ENCODE results near the gene RMC1. TPM values are rescaled to one million over a fixed set of nuclear protein-coding genes. Genes with fewer than 3 reads are reported as not detected.

RMC1 gene
- total RNA-seq, 1 donor from 2014 or later = 28.9 TPM

DNA sequence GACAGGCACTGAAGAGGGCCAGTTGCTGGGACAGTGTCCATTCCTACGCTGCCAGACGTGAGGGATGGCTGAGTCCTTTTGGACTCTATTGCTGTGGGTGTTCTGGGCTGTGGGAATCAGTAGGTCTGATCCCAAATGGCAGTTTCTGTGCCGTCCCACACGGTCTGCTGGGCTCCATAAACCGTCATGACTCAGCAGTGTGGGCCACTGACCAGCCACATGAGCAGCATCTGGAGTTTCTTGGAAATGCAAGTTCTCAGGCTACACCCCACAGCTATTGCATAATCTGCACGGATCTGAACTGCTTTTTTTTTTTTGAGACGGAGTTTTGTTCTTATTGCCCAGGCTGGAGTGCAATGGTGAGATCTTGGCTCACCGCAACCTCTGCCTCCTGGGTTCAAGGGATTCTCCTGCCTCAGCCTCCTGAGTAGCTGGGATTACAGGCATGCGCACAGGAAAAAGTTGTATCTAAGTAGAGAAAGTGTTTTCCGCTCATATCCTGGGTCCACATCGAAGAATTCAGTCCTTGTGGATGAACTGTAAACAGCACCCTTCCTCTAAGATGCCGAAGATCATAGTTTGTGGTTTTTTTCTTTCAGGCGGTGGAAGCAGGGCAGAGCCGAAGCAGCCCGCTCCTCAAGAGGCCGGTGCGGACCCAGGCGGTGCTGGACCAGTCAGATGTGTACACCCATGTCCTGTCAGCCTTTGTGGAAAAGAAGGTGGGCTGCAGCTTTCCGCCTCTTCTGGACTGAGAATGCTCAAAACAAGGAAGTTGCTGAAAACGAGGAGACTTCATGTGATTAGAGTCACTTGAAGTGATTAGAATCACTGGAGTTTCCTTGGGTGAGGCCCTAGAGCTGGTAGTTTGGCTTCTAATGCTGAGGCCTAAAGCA is 25.5 kb downstream of the RMC1 start:
- TF ChIP-seq, protein P1, sequence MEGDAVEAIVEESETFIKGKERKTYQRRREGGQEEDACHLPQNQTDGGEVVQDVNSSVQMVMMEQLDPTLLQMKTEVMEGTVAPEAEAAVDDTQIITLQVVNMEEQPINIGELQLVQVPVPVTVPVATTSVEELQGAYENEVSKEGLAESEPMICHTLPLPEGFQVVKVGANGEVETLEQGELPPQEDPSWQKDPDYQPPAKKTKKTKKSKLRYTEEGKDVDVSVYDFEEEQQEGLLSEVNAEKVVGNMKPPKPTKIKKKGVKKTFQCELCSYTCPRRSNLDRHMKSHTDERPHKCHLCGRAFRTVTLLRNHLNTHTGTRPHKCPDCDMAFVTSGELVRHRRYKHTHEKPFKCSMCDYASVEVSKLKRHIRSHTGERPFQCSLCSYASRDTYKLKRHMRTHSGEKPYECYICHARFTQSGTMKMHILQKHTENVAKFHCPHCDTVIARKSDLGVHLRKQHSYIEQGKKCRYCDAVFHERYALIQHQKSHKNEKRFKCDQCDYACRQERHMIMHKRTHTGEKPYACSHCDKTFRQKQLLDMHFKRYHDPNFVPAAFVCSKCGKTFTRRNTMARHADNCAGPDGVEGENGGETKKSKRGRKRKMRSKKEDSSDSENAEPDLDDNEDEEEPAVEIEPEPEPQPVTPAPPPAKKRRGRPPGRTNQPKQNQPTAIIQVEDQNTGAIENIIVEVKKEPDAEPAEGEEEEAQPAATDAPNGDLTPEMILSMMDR (conservative IDR thresholded peaks at IDR 0.05) = no peak
- Mint-ChIP-seq H3K4me1 (no peaks in the 10 kb centered on the region), H3K9me3 (no peaks in the 10 kb centered on the region), H3K27ac (ENCODE audit: unreplicated experiment) (peak overlapping the region; percentile 31), H3K36me3 (ENCODE audit: low read depth) (peaks cover 17% of the 10 kb centered on the region), H3K4me3 (no peak overlapping the region), H3K27me3 (ENCODE audit: low read depth) (no peaks in the 10 kb centered on the region)
- no peak for DNase-seq (ENCODE audit: low read depth, low spot score)

DNA sequence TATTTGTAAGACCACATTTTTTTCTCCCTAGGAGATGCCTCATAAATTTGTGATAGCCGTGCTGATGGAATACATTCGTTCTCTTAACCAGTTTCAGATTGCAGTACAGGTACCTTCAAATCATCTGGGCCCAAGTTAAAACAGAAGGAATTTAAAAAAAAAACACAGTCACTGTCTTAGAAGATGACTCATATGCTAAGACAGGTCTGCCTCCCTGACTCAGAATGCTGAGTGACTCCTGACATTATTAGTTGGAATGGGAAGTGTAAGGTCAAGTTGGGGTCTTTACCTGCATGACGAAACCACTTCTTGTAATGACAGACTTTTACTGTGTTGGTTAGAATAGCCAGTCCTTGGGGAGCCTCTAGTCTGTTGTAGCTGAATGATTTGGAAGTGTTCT is 26.3 kb downstream of the RMC1 start:
- H3K9me3 Mint-ChIP-seq = no peaks in the 10 kb centered on the region
- H3K4me1 Mint-ChIP-seq = no peaks in the 10 kb centered on the region
- peaks cover 14% of the 10 kb centered on the region for H3K36me3 Mint-ChIP-seq (ENCODE audit: low read depth)
- no peak for DNase-seq (ENCODE audit: low read depth, low spot score)
- TF ChIP-seq, protein P1 (conservative IDR thresholded peaks at IDR 0.05) = no peak
- H3K4me3 Mint-ChIP-seq = no peak overlapping the region
- H3K27ac Mint-ChIP-seq (ENCODE audit: unreplicated experiment) = no peak overlapping the region
- H3K27me3 Mint-ChIP-seq (ENCODE audit: low read depth) = no peaks in the 10 kb centered on the region

DNA sequence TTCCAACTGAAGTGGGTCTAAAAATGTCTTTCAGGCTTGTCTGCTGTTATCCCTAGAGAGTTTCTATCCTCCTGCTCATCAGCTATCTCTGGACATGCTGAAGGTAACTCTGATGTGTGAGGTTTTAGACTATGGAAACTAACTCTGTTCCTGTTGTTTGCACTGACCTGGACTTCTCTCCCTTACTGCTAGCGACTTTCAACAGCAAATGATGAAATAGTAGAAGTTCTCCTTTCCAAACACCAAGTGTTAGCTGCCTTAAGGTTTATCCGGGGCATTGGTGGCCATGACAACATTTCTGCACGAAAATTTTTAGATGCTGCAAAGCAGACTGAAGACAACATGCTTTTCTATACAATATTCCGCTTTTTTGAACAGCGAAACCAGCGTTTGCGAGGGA is 26.9 kb downstream of the RMC1 start:
- peaks cover 18% of the 10 kb centered on the region for H3K36me3 Mint-ChIP-seq (ENCODE audit: low read depth)

DNA sequence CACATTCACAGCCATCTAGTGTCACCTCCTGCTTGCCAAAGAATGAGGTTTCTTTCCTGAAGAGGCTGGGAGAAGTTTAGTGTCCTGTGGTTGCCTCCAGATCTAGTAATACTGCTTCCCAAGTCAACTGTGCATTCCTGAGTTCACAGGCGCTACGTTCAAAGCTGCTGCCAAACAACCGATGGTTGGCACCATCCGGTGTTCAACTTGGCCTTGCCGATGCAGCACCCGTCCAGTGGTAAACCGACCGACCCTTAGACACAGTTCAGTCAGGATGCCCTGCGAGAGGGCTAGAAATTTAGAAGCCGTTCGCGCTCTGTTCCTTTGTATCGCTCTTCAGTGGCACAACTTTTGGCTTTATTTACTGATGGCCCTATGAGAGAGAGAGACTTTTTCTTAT is 28.6 kb downstream of the RMC1 start:
- H3K36me3 Mint-ChIP-seq (ENCODE audit: low read depth) = peaks cover 20% of the 10 kb centered on the region
- H3K27me3 Mint-ChIP-seq (ENCODE audit: low read depth) = no peaks in the 10 kb centered on the region
- H3K9me3 Mint-ChIP-seq = no peaks in the 10 kb centered on the region
- no peaks in the 10 kb centered on the region for H3K4me1 Mint-ChIP-seq
- TF ChIP-seq, protein P1 (conservative IDR thresholded peaks at IDR 0.05) = no peak
- no peak for DNase-seq (ENCODE audit: low read depth, low spot score)
- no peak overlapping the region for H3K4me3 Mint-ChIP-seq
- no peak overlapping the region for H3K27ac Mint-ChIP-seq (ENCODE audit: unreplicated experiment)

More for the DNA sequence above, 26.9 kb downstream of the RMC1 start:
- TF ChIP-seq, protein P1 (conservative IDR thresholded peaks at IDR 0.05) = no peak
- H3K27ac Mint-ChIP-seq (ENCODE audit: unreplicated experiment) = no peak overlapping the region
- no peaks in the 10 kb centered on the region for H3K9me3 Mint-ChIP-seq
- no peak overlapping the region for H3K4me3 Mint-ChIP-seq
- no peaks in the 10 kb centered on the region for H3K4me1 Mint-ChIP-seq
- DNase-seq (ENCODE audit: low read depth, low spot score) = no peak
- no peaks in the 10 kb centered on the region for H3K27me3 Mint-ChIP-seq (ENCODE audit: low read depth)

DNA sequence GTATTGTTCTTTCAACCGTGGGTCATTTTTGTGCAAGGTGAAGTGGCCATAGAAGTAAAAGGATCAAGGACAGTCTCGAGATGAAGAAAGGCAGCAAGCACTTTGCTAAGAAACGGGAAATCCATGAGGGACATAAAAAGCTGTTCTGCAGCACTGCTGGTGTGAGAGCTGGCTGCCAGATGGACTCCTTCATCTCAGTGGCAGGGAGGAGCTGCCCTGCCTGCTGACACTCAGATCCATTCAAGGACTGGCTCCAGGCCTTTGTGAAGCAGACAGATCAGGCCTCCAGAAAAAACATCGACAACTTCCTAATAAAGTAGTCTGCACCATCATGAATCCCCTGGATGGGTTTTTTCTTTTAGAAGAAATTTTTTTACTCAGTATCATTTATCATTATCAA is 29.5 kb downstream of the RMC1 start:
- peaks cover 20% of the 10 kb centered on the region for H3K36me3 Mint-ChIP-seq (ENCODE audit: low read depth)

More for the DNA sequence above, 29.5 kb downstream of the RMC1 start:
- Mint-ChIP-seq H3K9me3 (no peaks in the 10 kb centered on the region), H3K27me3 (ENCODE audit: low read depth) (no peaks in the 10 kb centered on the region), H3K4me3 (no peak overlapping the region), H3K4me1 (no peaks in the 10 kb centered on the region), H3K27ac (ENCODE audit: unreplicated experiment) (no peak overlapping the region)
- no peak for DNase-seq (ENCODE audit: low read depth, low spot score)
- TF ChIP-seq, protein P1 (conservative IDR thresholded peaks at IDR 0.05) = no peak

Data from neural crest cell (in vitro differentiated cells).